ENCODE measurements around the gene OGFOD3. TPM values are rescaled to one million over a fixed set of nuclear protein-coding genes. Genes with fewer than 3 reads are reported as not detected.

The OGFOD3 gene
- total RNA-seq, 1 donor from 2014 or later = 20.9 TPM

GRCh38 chr17:82357394-82357793, 61.0 kb downstream of the OGFOD3 start:
- no peak overlapping the region for H3K4me3 ChIP-seq (ENCODE audit: low read length in 3 of 3)
- no peak overlapping the region for H3K27ac ChIP-seq (ENCODE audit: low read depth, low read length)
- no peaks in the 10 kb centered on the region for H3K9me3 ChIP-seq (ENCODE audit: control insufficient read depth in 3 of 3, low read length in 3 of 3)
- no peak overlapping the region for H3K9ac ChIP-seq (ENCODE audit: low read depth in 1 of 3, low read length in 3 of 3)
- peaks cover 19 to 42% (median 25%) of the 10 kb centered on the region in 3 donors for H3K27me3 ChIP-seq (ENCODE audit: control insufficient read depth in 3 of 3, insufficient read depth in 3 of 3, low read length in 3 of 3)
- peaks cover 7 to 8% (median 8%) of the 10 kb centered on the region in 3 donors for H3K4me1 ChIP-seq (ENCODE audit: control insufficient read depth in 3 of 3, insufficient read depth in 3 of 3, low read length in 3 of 3)
- H3K36me3 ChIP-seq (ENCODE audit: control insufficient read depth in 3 of 3, insufficient read depth in 3 of 3, low read length in 3 of 3) = no peaks in the 10 kb centered on the region

DNA sequence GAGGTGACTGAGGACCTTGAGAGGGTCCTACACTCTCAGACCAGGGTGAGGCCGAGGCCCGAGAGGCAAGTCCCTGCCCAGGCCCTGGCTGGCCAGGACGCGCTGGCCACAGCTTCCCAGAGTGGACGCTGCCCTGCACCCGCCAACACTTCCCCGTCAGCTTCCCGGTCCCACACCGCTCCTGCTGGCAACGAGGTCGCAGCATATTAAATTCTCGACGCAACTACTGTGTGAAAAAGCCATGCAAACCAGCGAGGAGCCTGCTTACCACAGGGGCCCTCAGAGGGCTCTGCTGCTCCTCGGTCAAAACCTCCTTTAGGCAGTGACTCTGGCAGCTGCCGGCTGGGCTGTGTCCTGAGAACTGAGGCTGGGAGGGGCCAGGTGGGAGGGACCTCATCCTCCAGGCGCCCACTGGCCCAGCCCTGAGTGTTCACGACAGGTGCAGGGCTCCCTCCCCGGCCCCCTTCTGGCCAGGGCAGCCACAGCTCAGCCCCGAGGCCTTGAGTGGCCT, 61.5 kb downstream of the OGFOD3 start:
- Histone ChIP-seq H3K36me3 (ENCODE audit: control insufficient read depth in 3 of 3, insufficient read depth in 3 of 3, low read length in 3 of 3) (no peaks in the 10 kb centered on the region), H3K9me3 (ENCODE audit: control insufficient read depth in 3 of 3, low read length in 3 of 3) (no peaks in the 10 kb centered on the region), H3K4me3 (ENCODE audit: low read length in 3 of 3) (no peak overlapping the region), H3K27ac (ENCODE audit: low read depth, low read length) (no peak overlapping the region), H3K9ac (ENCODE audit: low read depth in 1 of 3, low read length in 3 of 3) (no peak overlapping the region), H3K4me1 (ENCODE audit: control insufficient read depth in 3 of 3, insufficient read depth in 3 of 3, low read length in 3 of 3) (peaks cover 8 to 12% (median 8%) of the 10 kb centered on the region in 3 donors), H3K27me3 (ENCODE audit: control insufficient read depth in 3 of 3, insufficient read depth in 3 of 3, low read length in 3 of 3) (peaks cover 19 to 42% (median 25%) of the 10 kb centered on the region in 3 donors)

- Histone ChIP-seq H3K4me1 (ENCODE audit: control insufficient read depth in 3 of 3, insufficient read depth in 3 of 3, low read length in 3 of 3) (peaks cover 8 to 16% (median 9%) of the 10 kb centered on the region in 3 donors), H3K36me3 (ENCODE audit: control insufficient read depth in 3 of 3, insufficient read depth in 3 of 3, low read length in 3 of 3) (no peaks in the 10 kb centered on the region), H3K9ac (ENCODE audit: low read depth in 1 of 3, low read length in 3 of 3) (no peak overlapping the region), H3K4me3 (ENCODE audit: low read length in 3 of 3) (no peak overlapping the region), H3K27ac (ENCODE audit: low read depth, low read length) (no peak overlapping the region), H3K27me3 (ENCODE audit: control insufficient read depth in 3 of 3, insufficient read depth in 3 of 3, low read length in 3 of 3) (peaks cover 19 to 42% (median 25%) of the 10 kb centered on the region in 3 donors), H3K9me3 (ENCODE audit: control insufficient read depth in 3 of 3, low read length in 3 of 3) (no peaks in the 10 kb centered on the region)
Observed at GRCh38 chr17:82355770-82356427, 62.5 kb downstream of the OGFOD3 start.

GRCh38 chr17:82354804-82355308, 63.5 kb downstream of the OGFOD3 start:
- no peak overlapping the region for H3K9ac ChIP-seq (ENCODE audit: low read depth in 1 of 3, low read length in 3 of 3)
- no peaks in the 10 kb centered on the region for H3K36me3 ChIP-seq (ENCODE audit: control insufficient read depth in 3 of 3, insufficient read depth in 3 of 3, low read length in 3 of 3)
- H3K4me1 ChIP-seq (ENCODE audit: control insufficient read depth in 3 of 3, insufficient read depth in 3 of 3, low read length in 3 of 3) = peaks cover 8 to 16% (median 9%) of the 10 kb centered on the region in 3 donors
- no peak overlapping the region for H3K27ac ChIP-seq (ENCODE audit: low read depth, low read length)
- H3K4me3 ChIP-seq (ENCODE audit: low read length in 3 of 3) = no peak overlapping the region
- H3K27me3 ChIP-seq (ENCODE audit: control insufficient read depth in 3 of 3, insufficient read depth in 3 of 3, low read length in 3 of 3) = peaks cover 22 to 42% (median 25%) of the 10 kb centered on the region in 3 donors
- no peaks in the 10 kb centered on the region for H3K9me3 ChIP-seq (ENCODE audit: control insufficient read depth in 3 of 3, low read length in 3 of 3)

- Histone ChIP-seq H3K9me3 (ENCODE audit: control insufficient read depth in 3 of 3, low read length in 3 of 3) (no peaks in the 10 kb centered on the region), H3K27ac (ENCODE audit: low read depth, low read length) (no peak overlapping the region), H3K4me3 (ENCODE audit: low read length in 3 of 3) (no peak overlapping the region), H3K9ac (ENCODE audit: low read depth in 1 of 3, low read length in 3 of 3) (no peak overlapping the region), H3K27me3 (ENCODE audit: control insufficient read depth in 3 of 3, insufficient read depth in 3 of 3, low read length in 3 of 3) (peaks cover 18 to 34% (median 19%) of the 10 kb centered on the region in 3 donors), H3K4me1 (ENCODE audit: control insufficient read depth in 3 of 3, insufficient read depth in 3 of 3, low read length in 3 of 3) (peaks cover 8 to 16% (median 9%) of the 10 kb centered on the region in 3 donors), H3K36me3 (ENCODE audit: control insufficient read depth in 3 of 3, insufficient read depth in 3 of 3, low read length in 3 of 3) (no peaks in the 10 kb centered on the region)
Observed at GRCh38 chr17:82353484-82353883, 64.9 kb downstream of the OGFOD3 start.

- Histone ChIP-seq H3K9ac (ENCODE audit: low read depth in 1 of 3, low read length in 3 of 3) (no peak overlapping the region), H3K9me3 (ENCODE audit: control insufficient read depth in 3 of 3, low read length in 3 of 3) (no peaks in the 10 kb centered on the region), H3K4me3 (ENCODE audit: low read length in 3 of 3) (no peak overlapping the region), H3K27me3 (ENCODE audit: control insufficient read depth in 3 of 3, insufficient read depth in 3 of 3, low read length in 3 of 3) (peaks cover 12 to 28% (median 14%) of the 10 kb centered on the region in 3 donors), H3K36me3 (ENCODE audit: control insufficient read depth in 3 of 3, insufficient read depth in 3 of 3, low read length in 3 of 3) (no peaks in the 10 kb centered on the region), H3K4me1 (ENCODE audit: control insufficient read depth in 3 of 3, insufficient read depth in 3 of 3, low read length in 3 of 3) (peaks cover 8 to 14% (median 8%) of the 10 kb centered on the region in 3 donors), H3K27ac (ENCODE audit: low read depth, low read length) (no peak overlapping the region)
Observed at GRCh38 chr17:82351713-82352488, 66.5 kb downstream of the OGFOD3 start.

- Histone ChIP-seq H3K4me1 (ENCODE audit: control insufficient read depth in 3 of 3, insufficient read depth in 3 of 3, low read length in 3 of 3) (peaks cover 2 to 8% (median 2%) of the 10 kb centered on the region in 3 donors), H3K9me3 (ENCODE audit: control insufficient read depth in 3 of 3, low read length in 3 of 3) (no peaks in the 10 kb centered on the region)
Observed at GRCh38 chr17:82351254-82351712, 67.1 kb downstream of the OGFOD3 start.

DNA sequence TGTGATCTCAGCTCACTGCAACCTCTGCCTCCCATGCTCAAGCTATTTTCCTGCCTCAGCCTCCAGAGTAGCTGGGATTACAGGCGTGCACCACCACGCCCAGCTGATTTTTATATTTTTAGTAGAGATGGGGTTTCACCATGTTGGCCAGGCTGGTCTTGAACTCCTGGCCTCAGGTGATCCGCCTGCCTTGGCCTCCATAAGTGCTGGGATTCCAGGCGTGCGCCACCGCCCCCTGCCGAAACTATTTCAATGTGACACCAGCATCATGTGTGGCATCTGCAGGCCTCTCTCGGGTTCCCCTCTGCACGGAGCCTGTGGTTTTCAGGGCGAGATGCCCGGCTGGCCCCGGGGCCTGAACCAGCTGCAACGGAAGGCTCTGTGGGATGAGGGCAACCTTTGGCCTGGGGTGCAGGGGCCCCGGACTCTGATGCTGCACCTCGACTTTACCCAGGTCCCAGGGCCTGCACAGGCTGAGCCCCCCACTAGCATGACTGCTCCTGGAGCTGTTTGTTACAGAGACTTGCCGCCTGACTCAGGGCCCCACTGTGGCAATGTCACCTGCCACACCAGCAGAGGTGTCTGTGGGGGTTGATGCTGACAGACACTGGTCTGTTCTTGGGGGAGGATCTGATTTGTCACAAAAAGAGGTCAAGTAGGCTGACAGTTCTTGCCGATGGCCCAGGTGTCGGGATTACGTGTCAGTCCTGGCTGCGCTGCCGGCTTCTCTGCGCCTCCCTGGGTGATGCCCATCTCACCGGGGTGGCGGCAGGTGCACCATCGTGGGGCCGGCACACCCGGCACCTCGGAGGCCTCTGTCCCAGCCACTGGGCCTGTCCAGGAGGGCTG, 68.0 kb downstream of the OGFOD3 start:
- H3K27ac ChIP-seq (ENCODE audit: low read depth, low read length) = no peak overlapping the region
- no peak overlapping the region for H3K9ac ChIP-seq (ENCODE audit: low read depth in 1 of 3, low read length in 3 of 3)
- H3K4me1 ChIP-seq (ENCODE audit: control insufficient read depth in 3 of 3, insufficient read depth in 3 of 3, low read length in 3 of 3) = peaks cover 0 to 8% (median 2%) of the 10 kb centered on the region in 3 donors
- peaks cover 4 to 13% (median 7%) of the 10 kb centered on the region in 3 donors for H3K27me3 ChIP-seq (ENCODE audit: control insufficient read depth in 3 of 3, insufficient read depth in 3 of 3, low read length in 3 of 3)
- no peak overlapping the region for H3K4me3 ChIP-seq (ENCODE audit: low read length in 3 of 3)
- no peaks in the 10 kb centered on the region for H3K9me3 ChIP-seq (ENCODE audit: control insufficient read depth in 3 of 3, low read length in 3 of 3)
- no peaks in the 10 kb centered on the region for H3K36me3 ChIP-seq (ENCODE audit: control insufficient read depth in 3 of 3, insufficient read depth in 3 of 3, low read length in 3 of 3)

More at GRCh38 chr17:82351254-82351712, 67.1 kb downstream of the OGFOD3 start:
- Histone ChIP-seq H3K4me3 (ENCODE audit: low read length in 3 of 3) (no peak overlapping the region), H3K27ac (ENCODE audit: low read depth, low read length) (no peak overlapping the region), H3K36me3 (ENCODE audit: control insufficient read depth in 3 of 3, insufficient read depth in 3 of 3, low read length in 3 of 3) (no peaks in the 10 kb centered on the region), H3K27me3 (ENCODE audit: control insufficient read depth in 3 of 3, insufficient read depth in 3 of 3, low read length in 3 of 3) (peaks cover 7 to 22% (median 7%) of the 10 kb centered on the region in 3 donors), H3K9ac (ENCODE audit: low read depth in 1 of 3, low read length in 3 of 3) (no peak overlapping the region)

GRCh38 chr17:82349287-82349701, 69.1 kb downstream of the OGFOD3 start:
- peaks cover 0 to 7% (median 6%) of the 10 kb centered on the region in 3 donors for H3K27me3 ChIP-seq (ENCODE audit: control insufficient read depth in 3 of 3, insufficient read depth in 3 of 3, low read length in 3 of 3)
- H3K9me3 ChIP-seq (ENCODE audit: control insufficient read depth in 3 of 3, low read length in 3 of 3) = no peaks in the 10 kb centered on the region
- H3K9ac ChIP-seq (ENCODE audit: low read depth in 1 of 3, low read length in 3 of 3) = no peak overlapping the region
- H3K36me3 ChIP-seq (ENCODE audit: control insufficient read depth in 3 of 3, insufficient read depth in 3 of 3, low read length in 3 of 3) = no peaks in the 10 kb centered on the region
- no peak overlapping the region for H3K27ac ChIP-seq (ENCODE audit: low read depth, low read length)
- peaks cover 0 to 8% (median 2%) of the 10 kb centered on the region in 3 donors for H3K4me1 ChIP-seq (ENCODE audit: control insufficient read depth in 3 of 3, insufficient read depth in 3 of 3, low read length in 3 of 3)
- H3K4me3 ChIP-seq (ENCODE audit: low read length in 3 of 3) = no peak overlapping the region

All from skeletal muscle tissue (tissue), 4 donors.